GM12878 (cell line): Measurements from ENCODE around the gene ZNF511. TPM values are rescaled to one million over a fixed set of nuclear protein-coding genes. Genes with fewer than 3 reads are reported as not detected.

Experiments
- ATAC-seq: fragments of 200-7000 bp; cut with Tn5 transposase; 3 replicates; pipeline ENCODE4 v1.9.1; 2020; ENCODE audit warnings: mild to moderate bottlenecking, moderate library complexity
- BruUV-seq: library from RNA; stranded (reverse); fragments of 400-500 nt; replicated peaks from 2 replicates; lab custom pipeline; 2021; lab: Mats Ljungman, UMichigan
- CTCF ChIA-PET: fragments of 300-600 bp; sonication (Branson Sonifier 250); formaldehyde crosslinking; extraction: SDS; loops from one replicate; lab custom pipeline; 2021; ENCODE audit warnings: inconsistent platforms; lab: Yijun Ruan, JAX
- POLR2A ChIA-PET: fragments of 350-600 bp; formaldehyde crosslinking; extraction: SDS; loops from one replicate; lab custom pipeline; 2021; ENCODE audit warnings: inconsistent platforms; lab: Charles Lee
- RAD21 ChIA-PET: fragments of 300-600 bp; sonication (Branson Sonifier 250); formaldehyde crosslinking; loops from one replicate; lab custom pipeline; 2023; ENCODE audit warnings: antibody characterized with exemption; ENCODE audit not compliant: unreplicated experiment; lab: Charles Lee
- SMC1A ChIA-PET: fragments of 300-600 bp; sonication (Branson Sonifier 250); formaldehyde crosslinking; loops from one replicate; lab custom pipeline; 2023; ENCODE audit not compliant: unreplicated experiment, uncharacterized antibody; lab: Charles Lee
- DNase-seq: peaks from one replicate; pipeline ENCODE4 v3.0.0-alpha.2; 2011; ENCODE audit warnings: low read depth, low spot score
- FAIRE-seq: peaks from 3 replicates; lab custom pipeline; 2011; peaks lifted over from hg19 to GRCh38; lab: Jason Lieb, UNC
- H2AFZ ChIP-seq: 2 replicates; pipeline ENCODE4 v1.6.0; 2011; ENCODE audit warnings: low read depth, low read length, control low read depth; ENCODE audit not compliant: control insufficient read depth
- H3K27ac ChIP-seq: 2 replicates; pipeline ENCODE4 v1.5.1; 2011; ENCODE audit warnings: control low read depth; ENCODE audit not compliant: control insufficient read depth, insufficient read depth
- H3K27me3 ChIP-seq, 2 experiments: replicated peaks in 1 of 2; 2 replicates each; pipeline versions ENCODE4 v1.6.0 to v1.6.1; 2011; ENCODE audit warnings: low read length in 1 of 2; ENCODE audit not compliant: control insufficient read depth in 2 of 2, insufficient read depth in 2 of 2
- H3K36me3 ChIP-seq, 2 experiments: 2 replicates each; pipeline ENCODE4 v1.5.1; 2011; ENCODE audit warnings: low read length in 1 of 2; ENCODE audit not compliant: control insufficient read depth in 2 of 2, insufficient read depth in 2 of 2
- H3K4me1 ChIP-seq: 2 replicates; pipeline ENCODE4 v1.6.1; 2011; ENCODE audit warnings: mild to moderate bottlenecking, low read length, moderate library complexity, mixed read lengths; ENCODE audit not compliant: control insufficient read depth, insufficient read depth
- H3K4me2 ChIP-seq: 2 replicates; pipeline ENCODE4 v1.6.0; 2011; ENCODE audit warnings: control low read depth; ENCODE audit not compliant: control insufficient read depth, insufficient read depth
- H3K4me3 ChIP-seq: fragments of 200-600 bp; sonication (generic); 2 replicates; pipeline ENCODE4 v1.5.1; 2016
- H3K79me2 ChIP-seq: 2 replicates; pipeline ENCODE4 v1.6.0; 2011; ENCODE audit warnings: low read length; ENCODE audit not compliant: control insufficient read depth, insufficient read depth
- H3K9ac ChIP-seq: 2 replicates; pipeline ENCODE4 v1.8.0; 2011; ENCODE audit warnings: low read length, control low read depth, mixed read lengths; ENCODE audit not compliant: control insufficient read depth, insufficient read depth
- H3K9me3 ChIP-seq: replicated peaks from 3 replicates; pipeline ENCODE4 v1.5.1; 2011; ENCODE audit warnings: mild to moderate bottlenecking, low read length; ENCODE audit not compliant: control insufficient read depth, insufficient read depth
- H4K20me1 ChIP-seq: 2 replicates; pipeline ENCODE4 v1.6.0; 2011; ENCODE audit not compliant: control insufficient read depth, insufficient read depth
- BACH1 ChIP-seq: fragments of 450-650 bp; IDR thresholded peaks from 2 replicates; pipeline ENCODE4 v1.6.1; 2017; ENCODE audit warnings: mild to moderate bottlenecking, borderline replicate concordance
- BHLHE40 ChIP-seq, 2 experiments: fragments of 450-650 bp in 1 of 2; IDR thresholded peaks; 2 replicates each; pipeline ENCODE4 v1.6.1; 2011 to 2017; ENCODE audit warnings: low read depth in 2 of 2, borderline replicate concordance in 1 of 2, improper control_type of control experiment in 1 of 2, low read length in 1 of 2, mild to moderate bottlenecking in 1 of 2
- ETV6 ChIP-seq, 2 experiments: fragments of 450-650 bp in 1 of 2; IDR thresholded peaks in 1 of 2; conservative IDR thresholded peaks in 1 of 2; 2 replicates each; pipeline ENCODE4 v1.6.1; 2014; ENCODE audit warnings: antibody characterized with exemption in 1 of 2, borderline replicate concordance in 1 of 2, low read depth in 1 of 2, mild to moderate bottlenecking in 1 of 2, moderate library complexity in 1 of 2
- EZH2 ChIP-seq: IDR thresholded peaks from 2 replicates; pipeline ENCODE4 v1.6.1; 2012; ENCODE audit warnings: low read depth, mild to moderate bottlenecking, control low read depth, inconsistent platforms, low read length, borderline replicate concordance; ENCODE audit not compliant: control insufficient read depth
- FOXM1 ChIP-seq: IDR thresholded peaks from 2 replicates; pipeline ENCODE4 v1.6.1; 2012; ENCODE audit warnings: low read depth, mild to moderate bottlenecking, inconsistent platforms, low read length, moderate library complexity
- GABPA ChIP-seq: IDR thresholded peaks from 2 replicates; pipeline ENCODE4 v1.6.1; 2014; ENCODE audit warnings: antibody characterized with exemption, low read depth, mild to moderate bottlenecking, inconsistent platforms
- HCFC1 ChIP-seq: fragments of 150-350 bp; IDR thresholded peaks from 2 replicates; pipeline ENCODE4 v1.6.1; 2014; ENCODE audit warnings: low read length
- HSF1 ChIP-seq: fragments of 150-350 bp; IDR thresholded peaks from 2 replicates; pipeline ENCODE4 v1.6.1; 2014; ENCODE audit warnings: mild to moderate bottlenecking, low read depth, low read length
- IRF5 ChIP-seq: fragments of 450-650 bp; IDR thresholded peaks from 2 replicates; pipeline ENCODE4 v1.6.1; 2017; ENCODE audit warnings: borderline replicate concordance
- JUNB ChIP-seq: IDR thresholded peaks from 2 replicates; pipeline ENCODE4 v1.6.1; 2016; ENCODE audit warnings: antibody characterized with exemption, mild to moderate bottlenecking
- MXI1 ChIP-seq: fragments of 150-350 bp; IDR thresholded peaks from 2 replicates; pipeline ENCODE4 v1.6.1; 2011; ENCODE audit warnings: low read depth, mild to moderate bottlenecking, inconsistent platforms, low read length, improper control_type of control experiment
- TAF1 ChIP-seq: IDR thresholded peaks from 2 replicates; pipeline ENCODE4 v1.6.1; 2011; ENCODE audit warnings: mild to moderate bottlenecking, low read depth, low read length, borderline replicate concordance
- TARDBP ChIP-seq: IDR thresholded peaks from 2 replicates; pipeline ENCODE4 v1.6.1; 2016; ENCODE audit warnings: borderline replicate concordance
- TCF3 ChIP-seq: IDR thresholded peaks from 2 replicates; pipeline ENCODE4 v1.6.1; 2012; ENCODE audit warnings: low read depth, mild to moderate bottlenecking, low read length, borderline replicate concordance; ENCODE audit not compliant: insufficient read depth
- ZBTB11 ChIP-seq: fragments of 450-650 bp; formaldehyde crosslinking; IDR thresholded peaks from 2 replicates; pipeline ENCODE4 v1.5.0; 2022; ENCODE audit warnings: mild to moderate bottlenecking, missing genetic modification characterization
- ZBTB33 ChIP-seq: fragments of 450-650 bp; IDR thresholded peaks from 2 replicates; pipeline ENCODE4 v1.6.1; 2017; ENCODE audit warnings: mild to moderate bottlenecking
- ZSCAN29 ChIP-seq: fragments of 450-650 bp; IDR thresholded peaks from 2 replicates; pipeline ENCODE4 v1.6.1; 2017; ENCODE audit warnings: mild to moderate bottlenecking, moderate library complexity
- WGBS: methylation state at CpG from one replicate; pipeline ENCODE4 v1.1.6; 2016; ENCODE audit warnings: low lambda C conversion rate; ENCODE audit not compliant: insufficient replicate concordance, insufficient coverage; ENCODE audit errors: missing lambda C conversion rate; 5-methylcytosine and 5-hydroxymethylcytosine counted together
- in situ Hi-C: fragments of 300-500 bp; cut with MboI; formaldehyde crosslinking; loops from 9 replicates; pipeline ENCODE4 v1.14.3; 2018; ENCODE audit warnings: mixed read lengths
- intact Hi-C: fragments of 100-400 bp; cut with micrococcal nuclease; formaldehyde crosslinking; loops from one replicate; pipeline ENCODE4 v1.14.2; 2022; ENCODE audit not compliant: unreplicated experiment
- polyA plus RNA-seq, 11 experiments: library from polyadenylated mRNA; depleted of rRNA in 4 of 11; unstranded in 6 of 11; stranded (reverse) in 5 of 11; fragments of >200 nt; fragmentation: Nextera tagmentation in 4 of 11; fragmentation: Illumina TruSeq in 1 of 11; extraction: Ambion mirVana in 4 of 11; extraction: Trizol in 1 of 11; gene quantifications; 1 replicate in 1 of 11; 2 replicates in 10 of 11; pipeline versions ENCODE4 v1.2.1 to v1.2.3, GENCODE V29; 2011 to 2016; ENCODE audit warnings: inconsistent platforms in 2 of 11, missing spikeins in 2 of 11, low read depth in 1 of 11
- total RNA-seq, 4 experiments: library from RNA; depleted of rRNA in 3 of 4; stranded (reverse); fragments of >200 nt in 3 of 4; fragmentation: Illumina TruSeq in 1 of 4; extraction: Trizol in 1 of 4; gene quantifications; 2 replicates each; pipeline versions ENCODE4 v1.2.1 to v1.2.3, GENCODE V29; 2013 to 2021

ZNF511 gene
- total and polyA plus RNA-seq, 10 of the 15 experiments (the other 5 are each of a cell fraction or from before 2014, with no cell fraction given), result 0.58 to 110 (median 32.0) TPM

- SMC1A ChIA-PET, result no interaction called here
- CTCF ChIA-PET, result no interaction called here
- Histone ChIP-seq H3K9ac (no peak overlapping the region), H4K20me1 (no peaks in the 10 kb centered on the region), H3K27me3 (no peaks in the 10 kb centered on the region), H3K9me3 (no peaks in the 10 kb centered on the region; the same call in 2 of the 3 replicates), H3K4me2 (no peak overlapping the region), H2AFZ (no peak overlapping the region), H3K4me3 (no peak overlapping the region), H3K4me1 (no peaks in the 10 kb centered on the region), H3K36me3 (peaks cover 0 to 4% of the 10 kb centered on the region in 2 experiments; a peak in 1 of 4 replicates), H3K27ac (no peak overlapping the region), H3K79me2 (no peaks in the 10 kb centered on the region)
- DNase-seq, result no peak
- ATAC-seq, result no peak
- BruUV-seq, result no TSS peak
- no peak for TF ChIP-seq BACH1
- TF ChIP-seq HCFC1, result no peak
- TF ChIP-seq EZH2, result no peak
- TF ChIP-seq TAF1, result no peak
- TF ChIP-seq ZBTB11 (CRISPR knock-in tag), result no peak
- TF ChIP-seq HSF1, result no peak
- TF ChIP-seq BHLHE40 (IDR thresholded peaks at IDR 0.05; ENCODE audit: borderline replicate concordance in 1 of 2, low read depth in 2 of 2, low read length in 1 of 2), result no peak
- no peak for TF ChIP-seq ZBTB33
- TF ChIP-seq TCF3, result no peak
- TF ChIP-seq IRF5, result no peak
- TF ChIP-seq JUNB, result no peak
- TF ChIP-seq MXI1, result no peak
- no peak for TF ChIP-seq TARDBP
- TF ChIP-seq ZSCAN29, result no peak
- TF ChIP-seq ETV6 (conservative IDR thresholded peaks at IDR 0.05 in 1 of 2, IDR thresholded peaks at IDR 0.05 in 1 of 2; ENCODE audit: borderline replicate concordance in 1 of 2, low read depth in 1 of 2), result no peak
- no peak for TF ChIP-seq GABPA
- TF ChIP-seq FOXM1, result no peak
- in situ Hi-C loops, result no loop called here
- POLR2A ChIA-PET, result no interaction called here
- RAD21 ChIA-PET, result no interaction called here
- FAIRE-seq, result no peak
- WGBS, result 100% methylated on average over 4 of the region's 7 CpGs
- intact Hi-C loops, result no loop called here
These were observed 8.0 kb downstream of the ZNF511 start for GRCh38 chr10:133316732-133317131.
